Kidney epithelial cell (primary cell): ENCODE measurements around the gene ERGIC1. TPM values are rescaled to one million over a fixed set of nuclear protein-coding genes. Genes with fewer than 3 reads are reported as not detected.
A peak's percentile ranks its signal among the peaks of the same experiment; 100 is the strongest.

Experiments
- DNase-seq: peaks from one replicate; pipeline ENCODE4 v3.0.0-alpha.2; 2010; ENCODE audit warnings: low read depth
- H3K27me3 ChIP-seq: 2 replicates; pipeline ENCODE4 v1.6.0; 2011; ENCODE audit warnings: low read length; ENCODE audit not compliant: control insufficient read depth, insufficient read depth
- H3K36me3 ChIP-seq: 2 replicates; pipeline ENCODE4 v1.5.1; 2011; ENCODE audit warnings: low read length; ENCODE audit not compliant: control insufficient read depth, insufficient read depth
- H3K4me3 ChIP-seq: 2 replicates; pipeline ENCODE4 v1.5.1; 2011; ENCODE audit warnings: low read depth, mild to moderate bottlenecking, control low read depth, low read length
- CTCF ChIP-seq: IDR thresholded peaks from 2 replicates; pipeline ENCODE4 v1.5.1; 2011; ENCODE audit warnings: mild to moderate bottlenecking, moderate library complexity, low read length, control low read depth, inconsistent platforms; ENCODE audit not compliant: insufficient read depth, poor library complexity, severe bottlenecking
- total RNA-seq: library from RNA; depleted of rRNA; stranded (reverse); fragments of >200 nt; gene quantifications from 2 replicates; pipeline ENCODE4 v1.2.3, GENCODE V29; 2015

Gene ERGIC1
- total RNA-seq, 1 donor from 2014 or later = 183 TPM

- Histone ChIP-seq H3K36me3 (no peaks in the 10 kb centered on the region), H3K27me3 (no peaks in the 10 kb centered on the region), H3K4me3 (no peak overlapping the region)
- TF ChIP-seq CTCF = no peak
- no peak for DNase-seq
Measured at GRCh38 chr5:172901788-172902496, 67.9 kb downstream of the ERGIC1 start.

- DNase-seq = peak; percentile 87
- Histone ChIP-seq H3K4me3 (no peak overlapping the region), H3K27me3 (no peaks in the 10 kb centered on the region), H3K36me3 (no peaks in the 10 kb centered on the region)
- TF ChIP-seq CTCF = peak; percentile 73
Measured at GRCh38 chr5:172902497-172903472, 68.7 kb downstream of the ERGIC1 start.

- TF ChIP-seq CTCF = no peak
- Histone ChIP-seq H3K36me3 (no peaks in the 10 kb centered on the region), H3K4me3 (no peak overlapping the region), H3K27me3 (no peaks in the 10 kb centered on the region)
- DNase-seq = peak; percentile 89
Measured at GRCh38 chr5:172903790-172904189, 69.7 kb downstream of the ERGIC1 start.

GRCh38 chr5:172904312-172904642, 70.2 kb downstream of the ERGIC1 start:
- no peak overlapping the region for H3K4me3 ChIP-seq
- H3K27me3 ChIP-seq = no peaks in the 10 kb centered on the region
- H3K36me3 ChIP-seq = no peaks in the 10 kb centered on the region
- DNase-seq = no peak
- TF ChIP-seq CTCF = no peak

GRCh38 chr5:172904643-172905345, 70.7 kb downstream of the ERGIC1 start:
- DNase-seq = peak; percentile 89
- Histone ChIP-seq H3K36me3 (no peaks in the 10 kb centered on the region), H3K4me3 (no peak overlapping the region), H3K27me3 (no peaks in the 10 kb centered on the region)
- no peak for TF ChIP-seq CTCF
